Measurements from ENCODE around the gene TCF21.
"Not testable (repeated sequence)": the region's sequence is repeated elsewhere in the genome, so short reads cannot be mapped to it uniquely, and the experiment has no call there.

Gene TCF21

GRCh38 chr6:133923938-133924593 lies 35.2 kb downstream of the TCF21 start:
- FAIRE-seq = peak; percentile 80

DNA sequence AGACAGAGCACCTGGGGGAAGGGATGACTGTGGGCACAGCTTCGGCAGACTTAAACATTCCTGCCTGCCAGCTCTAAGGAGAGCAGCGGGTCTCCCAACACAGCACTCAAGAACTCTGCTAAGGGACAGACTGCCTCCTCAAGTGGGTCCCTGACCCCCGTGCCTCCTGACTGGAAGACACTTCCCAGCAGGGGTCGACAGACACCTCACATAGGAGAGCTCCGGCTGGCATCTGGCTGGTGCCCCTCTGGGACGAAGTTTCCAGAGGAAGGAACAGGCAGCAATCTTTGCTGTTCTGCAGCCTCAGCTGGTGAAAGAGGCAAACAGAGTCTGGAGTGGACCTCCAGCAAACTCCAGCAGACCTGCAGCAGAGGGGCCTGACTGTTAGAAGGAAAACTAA lies 42.3 kb downstream of the TCF21 start:
- FAIRE-seq = not testable (repeated sequence)

- FAIRE-seq = not testable (repeated sequence)
Measured at GRCh38 chr6:133936352-133936751, 47.4 kb downstream of the TCF21 start.

GRCh38 chr6:133937909-133938308 lies 49.0 kb downstream of the TCF21 start:
- no peak for FAIRE-seq

- no peak for FAIRE-seq
Measured at GRCh38 chr6:133938533-133938932, 49.6 kb downstream of the TCF21 start.

- FAIRE-seq = no peak
Measured at GRCh38 chr6:133939778-133940667, 51.1 kb downstream of the TCF21 start.
